CD4-positive, alpha-beta T cell treated with Interferon alpha-2 for 1 hour (primary cell): Measurements from ENCODE around the gene COL4A6.
"Not testable (repeated sequence)": the region's sequence is repeated elsewhere in the genome, so short reads cannot be mapped to it uniquely, and the experiment has no call there.

ENCODE experiments used
- DNase-seq, 2 donors: peaks; one replicate each; pipeline ENCODE4 v3.0.0-alpha.2; 2020 to 2022

Gene COL4A6

DNA sequence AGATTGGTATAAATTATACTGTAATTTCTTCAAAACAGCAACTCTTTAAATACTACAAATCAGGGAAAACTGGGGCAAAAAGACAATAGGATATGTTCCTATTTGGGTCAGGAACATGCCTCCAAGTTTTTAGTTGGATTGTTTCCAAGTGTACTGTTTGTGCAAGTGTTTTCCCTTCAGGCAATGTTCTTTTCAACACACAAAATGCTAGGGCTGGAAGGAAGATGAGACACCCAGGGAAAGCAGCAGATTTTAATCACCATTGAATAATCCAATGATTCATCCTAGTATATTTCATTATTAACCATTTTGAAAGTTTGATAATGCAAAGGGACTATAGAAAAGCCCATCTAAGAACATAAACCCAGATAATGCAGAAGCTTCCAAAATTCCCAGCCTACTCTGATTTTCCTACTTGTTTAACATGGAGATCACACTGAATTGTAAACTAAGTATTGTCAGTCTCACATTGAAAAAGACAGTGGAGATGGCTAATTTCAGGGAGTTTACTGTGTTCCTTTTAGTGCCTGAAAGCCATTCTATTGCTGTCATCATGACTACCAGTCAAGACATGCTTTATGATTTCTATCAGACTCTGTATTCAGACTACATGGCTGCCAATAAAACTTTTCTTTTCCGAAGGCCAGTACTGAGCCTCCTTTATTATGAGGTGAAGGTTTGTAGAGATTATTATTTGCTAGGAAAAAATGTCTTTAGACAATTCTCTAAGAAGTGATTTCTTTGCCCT lies 38.6 kb downstream of the COL4A6 start:
- DNase-seq: no peak

GRCh38 chrX:108397627-108398391 lies 40.4 kb downstream of the COL4A6 start:
- DNase-seq: no peak

- DNase-seq: no peak
Measured at GRCh38 chrX:108396986-108397385, 41.2 kb downstream of the COL4A6 start.

GRCh38 chrX:108396188-108396891 lies 41.9 kb downstream of the COL4A6 start:
- no peak for DNase-seq

DNA sequence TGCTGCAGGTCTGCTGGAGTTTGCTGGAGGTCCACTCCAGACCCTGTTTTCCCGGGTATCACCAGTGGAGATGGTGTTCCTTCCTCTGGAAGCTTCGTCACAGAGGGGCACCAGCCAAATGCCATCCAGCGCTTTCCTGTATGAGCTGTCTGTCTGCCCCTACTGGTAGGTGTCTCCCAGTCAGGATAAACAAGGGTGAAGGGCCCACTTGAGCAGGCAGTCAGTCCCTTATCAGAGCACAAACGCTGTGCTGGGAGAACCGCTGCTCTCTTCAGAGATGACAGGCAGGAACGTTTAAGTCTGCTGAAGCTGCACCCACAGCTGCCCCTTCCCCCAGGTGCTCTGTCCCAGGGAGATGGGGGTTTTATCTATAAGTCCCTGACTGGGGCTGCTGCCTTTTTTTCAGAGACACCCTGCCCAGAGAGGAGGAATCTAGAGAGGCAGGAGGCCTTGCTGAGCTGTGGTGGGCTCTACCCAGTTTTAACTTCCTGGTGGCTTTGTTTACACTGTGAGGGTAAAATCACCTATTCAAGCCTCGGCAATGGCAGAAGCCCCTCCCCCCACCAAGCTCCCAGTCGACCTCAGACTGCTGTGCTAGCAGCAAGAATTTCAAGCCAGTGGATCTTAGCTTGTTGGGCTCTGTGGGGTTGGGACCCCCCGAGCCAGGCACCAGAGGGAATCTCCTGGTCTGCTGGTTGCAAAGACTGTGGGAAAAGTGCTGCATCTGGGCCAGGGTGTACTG lies 47.1 kb downstream of the COL4A6 start:
- not testable (repeated sequence) for DNase-seq

DNA sequence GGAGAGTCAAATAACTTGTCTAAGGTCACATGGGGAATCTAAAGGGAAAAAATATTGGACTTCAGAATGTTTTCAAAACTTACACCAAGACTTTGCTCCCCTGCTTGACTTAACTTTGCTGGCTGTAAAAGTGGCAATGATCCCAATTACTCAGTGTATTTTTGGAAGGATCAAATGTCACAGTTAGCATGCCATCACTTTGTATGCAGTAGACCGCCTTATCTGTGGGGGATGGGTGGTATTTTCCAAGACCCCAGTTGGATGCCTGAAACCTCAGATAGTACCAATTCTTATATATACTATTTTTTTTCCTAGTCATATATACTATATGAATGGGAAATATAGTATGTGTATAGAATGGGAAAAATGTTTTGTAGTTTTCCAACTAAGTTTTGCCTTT lies 53.4 kb downstream of the COL4A6 start:
- no peak for DNase-seq

DNA sequence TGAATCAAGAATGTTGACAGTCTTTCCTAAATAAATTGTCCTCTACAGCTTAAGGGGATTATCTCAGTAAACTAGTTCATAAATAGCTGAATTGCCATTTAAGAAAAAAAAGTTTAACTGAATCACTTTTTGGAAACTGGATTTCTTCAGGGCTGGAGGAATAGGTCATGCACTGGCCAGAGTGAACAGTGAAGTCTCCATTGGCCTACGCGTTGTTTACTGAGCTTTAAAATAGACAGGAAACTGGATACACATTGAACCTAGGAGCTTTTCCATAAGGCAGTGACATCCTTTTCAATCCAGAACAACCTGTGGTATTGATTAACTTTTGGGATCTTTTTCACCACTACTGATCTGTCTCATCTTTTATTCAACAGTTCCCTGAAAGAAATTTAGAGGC lies 58.0 kb downstream of the COL4A6 start:
- DNase-seq: no peak

DNA sequence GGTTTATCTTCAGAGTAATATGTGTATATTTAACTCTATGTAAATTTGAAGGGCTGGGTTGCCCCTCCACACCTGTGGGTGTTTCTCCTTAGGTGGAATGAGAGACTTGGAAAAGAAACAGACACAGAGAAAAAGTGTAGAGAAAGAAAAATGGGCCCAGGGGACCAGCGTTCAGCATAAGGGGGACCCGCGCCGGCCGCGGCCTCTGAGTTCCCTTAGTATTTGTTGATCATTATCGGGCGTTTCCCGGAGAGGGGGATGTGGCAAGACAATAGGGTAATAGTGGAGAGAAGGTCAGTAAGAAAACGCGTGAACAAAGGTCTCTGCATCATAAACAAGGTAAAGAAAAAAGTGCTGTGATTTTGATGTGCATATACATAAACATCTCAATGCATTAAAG lies 61.4 kb downstream of the COL4A6 start:
- not testable (repeated sequence) for DNase-seq

GRCh38 chrX:108375591-108375990 lies 62.6 kb downstream of the COL4A6 start:
- DNase-seq: not testable (repeated sequence)

DNA sequence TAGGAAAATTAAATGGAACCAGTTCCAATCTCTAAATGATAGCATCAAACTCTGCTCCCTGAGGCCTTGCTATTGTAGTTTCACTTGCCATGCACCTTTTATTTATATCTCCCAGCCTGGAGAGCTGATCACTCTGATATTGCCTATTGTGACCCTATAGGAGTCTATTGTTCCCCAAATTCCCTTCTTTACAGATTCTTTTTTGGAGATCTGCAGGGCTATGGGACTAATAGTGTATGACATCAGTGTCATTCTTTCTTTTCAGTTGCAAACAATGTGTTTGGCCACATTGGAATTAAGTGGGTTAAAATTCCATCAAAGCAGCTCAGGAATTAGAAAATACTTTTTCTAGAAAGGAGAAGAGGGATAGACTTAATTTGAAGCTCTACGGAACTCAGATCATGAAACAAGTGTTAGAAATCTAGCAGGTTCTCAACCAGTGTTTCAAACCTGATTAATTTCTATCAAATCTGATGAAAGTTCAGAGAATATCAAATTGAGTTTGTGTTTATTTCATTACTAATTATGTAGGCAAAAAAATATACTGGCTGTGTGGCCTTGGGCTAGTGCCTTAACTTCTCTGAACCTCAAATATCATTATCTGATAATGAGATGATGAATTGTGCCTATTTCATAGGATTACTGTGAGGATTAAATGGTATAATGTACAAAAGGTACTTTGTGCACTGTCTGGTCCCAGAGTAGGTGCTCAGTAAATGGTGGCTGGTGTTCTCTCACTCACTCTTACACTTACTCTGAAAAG lies 71.4 kb downstream of the COL4A6 start:
- DNase-seq: no peak

DNA sequence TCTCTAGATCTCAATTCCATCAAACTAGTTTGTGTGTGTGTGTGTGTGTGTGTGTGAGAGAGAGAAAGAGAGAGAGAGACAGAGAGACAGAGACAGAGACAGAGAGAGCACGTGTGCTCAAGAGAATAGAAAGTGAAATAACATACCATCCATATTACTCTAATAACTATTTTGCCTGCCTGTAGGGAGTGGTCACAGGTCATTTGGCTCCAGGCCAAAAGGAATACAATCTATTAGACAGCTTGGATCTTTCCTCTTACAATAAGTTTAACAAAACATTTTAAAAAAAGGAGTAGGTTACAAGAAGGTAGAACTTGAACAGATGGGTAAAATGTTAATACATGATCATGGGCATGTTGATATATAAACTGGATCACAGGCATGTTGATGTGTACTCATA lies 76.2 kb downstream of the COL4A6 start:
- no peak for DNase-seq

GRCh38 chrX:108361316-108361715 lies 76.9 kb downstream of the COL4A6 start:
- DNase-seq: no peak

- no peak for DNase-seq
Measured at GRCh38 chrX:108359806-108360602, 78.2 kb downstream of the COL4A6 start.

- DNase-seq: no peak
Measured at GRCh38 chrX:108353452-108353851, 84.8 kb downstream of the COL4A6 start.

DNA sequence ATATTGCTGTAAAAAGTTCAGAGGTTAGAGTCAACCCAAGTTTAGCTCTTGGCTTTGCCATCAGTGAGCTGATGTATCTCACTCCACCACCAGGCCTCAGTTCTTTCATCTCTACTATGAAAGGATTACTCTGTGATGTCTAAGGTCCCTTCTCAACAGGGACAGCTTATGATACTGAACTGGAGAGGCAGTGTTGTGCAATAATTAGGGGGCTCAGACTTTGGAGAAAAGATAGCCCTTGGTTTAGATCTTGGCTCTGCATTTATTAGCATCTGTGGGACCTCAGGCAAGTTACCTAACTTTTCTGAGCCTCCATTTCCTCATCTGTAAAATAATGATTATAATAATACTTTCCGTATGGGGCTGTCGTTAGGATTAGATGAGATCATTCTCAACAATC lies 89.0 kb downstream of the COL4A6 start:
- no peak for DNase-seq

GRCh38 chrX:108348525-108348924 lies 89.7 kb downstream of the COL4A6 start:
- DNase-seq: no peak

DNA sequence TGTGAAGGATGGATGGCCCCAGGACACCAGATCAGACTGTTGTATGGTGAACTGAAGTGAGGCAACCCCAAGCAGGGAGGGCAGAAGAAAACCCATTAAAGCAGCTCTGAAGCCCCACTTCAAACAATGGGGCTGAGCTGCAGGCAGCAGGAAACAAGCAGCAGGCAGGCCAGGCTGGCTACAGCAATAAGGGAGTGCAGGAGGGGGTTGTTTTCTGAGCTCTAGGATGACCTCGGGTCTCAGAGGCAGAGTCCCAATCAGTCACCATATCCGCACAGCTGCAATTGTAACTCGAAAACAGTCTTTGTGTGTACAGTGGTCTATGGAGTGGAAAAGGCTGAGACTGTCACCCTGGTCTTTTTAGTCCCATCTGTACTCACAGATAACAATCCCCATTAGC lies 90.4 kb downstream of the COL4A6 start:
- no peak for DNase-seq

- no peak for DNase-seq
Measured at GRCh38 chrX:108344216-108344615, 94.0 kb downstream of the COL4A6 start.

- no peak for DNase-seq
Measured at GRCh38 chrX:108341947-108342346, 96.3 kb downstream of the COL4A6 start.

DNA sequence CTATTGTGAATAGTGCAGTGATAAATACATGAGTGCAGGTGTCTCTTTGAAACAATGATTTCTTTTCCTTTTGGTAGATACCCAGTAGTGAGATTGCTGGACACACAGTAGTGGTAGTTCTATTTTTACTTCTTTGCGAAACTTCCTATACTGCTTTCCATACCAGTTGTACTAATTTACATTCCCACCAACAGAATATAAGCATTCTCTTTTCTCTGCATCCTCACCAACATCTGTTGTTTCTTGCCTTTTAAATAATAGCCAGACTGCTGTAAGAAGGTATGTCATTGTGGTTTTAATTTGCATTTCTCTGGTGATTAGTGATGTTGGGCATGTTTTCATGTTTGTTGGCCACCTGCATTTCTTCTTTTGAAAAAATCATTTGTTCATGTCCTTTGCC lies 105.9 kb downstream of the COL4A6 start:
- no peak for DNase-seq

DNA sequence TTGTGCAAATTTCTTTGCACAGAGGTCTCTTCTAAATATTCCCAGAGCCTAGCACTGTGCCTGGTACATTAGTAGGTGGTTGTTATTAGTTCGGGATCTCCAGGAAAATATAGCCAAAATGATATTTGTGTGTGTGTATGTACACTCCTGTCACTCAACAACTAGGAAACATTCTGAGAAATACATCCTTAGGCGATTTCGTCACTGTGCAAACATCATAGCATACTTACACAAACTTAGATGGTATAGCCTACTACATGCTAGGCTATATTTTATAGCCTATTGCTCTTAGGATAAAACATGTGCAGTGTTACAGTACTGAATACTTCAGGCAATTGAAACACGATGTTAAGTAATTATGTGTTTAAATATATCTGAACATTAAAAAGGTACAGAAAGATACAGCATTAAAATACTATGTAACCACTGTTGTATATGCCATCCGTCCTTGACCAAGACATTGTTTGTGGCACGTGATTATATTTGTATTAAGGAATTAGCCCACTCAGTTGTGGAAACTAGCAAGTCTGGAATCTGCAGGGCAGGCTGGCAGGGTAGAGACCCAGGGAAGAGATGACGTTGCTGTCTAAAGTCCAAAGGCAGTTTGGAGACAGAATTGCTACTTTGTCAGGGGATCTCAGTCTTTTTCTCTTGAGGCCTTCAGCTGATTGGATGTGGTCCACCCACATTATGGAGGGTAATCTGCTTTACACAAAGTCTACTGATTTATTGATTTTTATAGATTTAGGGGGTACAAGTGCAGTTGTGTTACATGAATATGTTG lies 106.9 kb downstream of the COL4A6 start:
- DNase-seq: no peak
